ENCODE measurements around the gene GRM4. TPM values are rescaled to one million over a fixed set of nuclear protein-coding genes. Genes with fewer than 3 reads are reported as not detected.
A peak's percentile ranks its signal among the peaks of the same experiment; 100 is the strongest.

GRM4 gene
- total and polyA plus RNA-seq, 9 donors: under 0.01 to 0.37 (median 0.08) TPM; not detected in 2

GRCh38 chr6:34149452-34149810, 3.5 kb upstream of the GRM4 start:
- DNase-seq: peak in 1 of 5 donors; percentile 13

DNA sequence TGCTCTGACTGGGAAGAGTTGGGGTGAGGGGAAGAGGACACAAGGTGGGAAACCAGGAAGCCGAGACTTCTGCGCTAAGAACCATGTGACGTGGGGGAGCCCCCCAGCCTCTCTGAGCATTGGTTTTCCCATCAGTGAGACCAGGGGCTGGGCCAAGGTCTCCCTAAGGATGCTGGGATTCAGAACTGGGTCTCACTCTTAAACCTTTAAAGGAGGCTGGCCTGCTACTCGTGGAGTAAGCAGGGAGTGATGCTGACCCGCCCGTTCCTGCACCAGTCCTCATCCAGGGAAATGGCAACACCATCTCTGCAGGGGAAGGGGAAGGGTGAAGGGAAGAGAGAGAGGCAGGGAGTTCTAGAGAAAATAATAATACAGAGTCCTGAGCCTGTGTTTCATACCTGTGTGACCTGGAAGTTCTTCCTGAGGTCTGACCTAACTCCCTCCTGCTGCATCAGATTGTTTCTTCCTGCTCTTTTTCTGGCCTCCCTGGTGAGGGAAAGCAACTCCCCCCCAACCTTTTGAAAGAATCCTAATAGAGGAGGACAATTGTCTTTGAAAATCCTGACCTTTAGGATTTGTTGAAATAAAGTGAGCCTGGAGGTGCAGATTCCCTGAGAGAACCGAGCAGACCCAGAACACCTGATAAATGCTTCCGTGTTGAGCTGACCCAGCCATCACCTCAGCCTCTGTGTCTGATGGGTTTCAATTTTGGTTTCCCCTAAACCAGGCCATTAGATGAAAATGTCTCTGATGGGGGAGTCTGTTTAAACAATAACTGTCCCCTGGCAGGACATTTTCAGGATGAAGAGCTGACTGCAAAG, 3.0 kb upstream of the GRM4 start:
- no peak overlapping the region for H3K27ac ChIP-seq
- no peaks in the 10 kb centered on the region for H3K27me3 ChIP-seq
- H3K4me1 ChIP-seq (ENCODE audit: insufficient read depth): peaks cover 7% of the 10 kb centered on the region
- H3K36me3 ChIP-seq: no peaks in the 10 kb centered on the region
- WGBS, 3 donors: 65 to 73% (median 70%) methylated on average over 8 of the region's 8 CpGs
- DNase-seq: no peak
- no peak overlapping the region for H3K4me3 ChIP-seq
- TF ChIP-seq EP300 (IDR thresholded peaks at IDR 0.05) (no peak), POLR2A (IDR thresholded peaks at IDR 0.05) (no peak)
- TF ChIP-seq, protein P1, sequence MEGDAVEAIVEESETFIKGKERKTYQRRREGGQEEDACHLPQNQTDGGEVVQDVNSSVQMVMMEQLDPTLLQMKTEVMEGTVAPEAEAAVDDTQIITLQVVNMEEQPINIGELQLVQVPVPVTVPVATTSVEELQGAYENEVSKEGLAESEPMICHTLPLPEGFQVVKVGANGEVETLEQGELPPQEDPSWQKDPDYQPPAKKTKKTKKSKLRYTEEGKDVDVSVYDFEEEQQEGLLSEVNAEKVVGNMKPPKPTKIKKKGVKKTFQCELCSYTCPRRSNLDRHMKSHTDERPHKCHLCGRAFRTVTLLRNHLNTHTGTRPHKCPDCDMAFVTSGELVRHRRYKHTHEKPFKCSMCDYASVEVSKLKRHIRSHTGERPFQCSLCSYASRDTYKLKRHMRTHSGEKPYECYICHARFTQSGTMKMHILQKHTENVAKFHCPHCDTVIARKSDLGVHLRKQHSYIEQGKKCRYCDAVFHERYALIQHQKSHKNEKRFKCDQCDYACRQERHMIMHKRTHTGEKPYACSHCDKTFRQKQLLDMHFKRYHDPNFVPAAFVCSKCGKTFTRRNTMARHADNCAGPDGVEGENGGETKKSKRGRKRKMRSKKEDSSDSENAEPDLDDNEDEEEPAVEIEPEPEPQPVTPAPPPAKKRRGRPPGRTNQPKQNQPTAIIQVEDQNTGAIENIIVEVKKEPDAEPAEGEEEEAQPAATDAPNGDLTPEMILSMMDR (IDR thresholded peaks at IDR 0.05): no peak
- intact Hi-C loops (cut with DNase I): no loop called here
- no peaks in the 10 kb centered on the region for H3K9me3 ChIP-seq

More at GRCh38 chr6:34149452-34149810, 3.5 kb upstream of the GRM4 start:
- intact Hi-C loops (cut with DNase I): no loop called here
- H3K9me3 ChIP-seq: no peaks in the 10 kb centered on the region
- WGBS, 3 donors: 43 to 59% (median 55%) methylated on average over 5 of the region's 5 CpGs
- H3K4me3 ChIP-seq: no peak overlapping the region
- TF ChIP-seq POLR2A (IDR thresholded peaks at IDR 0.05): no peak
- TF ChIP-seq, protein P1 (IDR thresholded peaks at IDR 0.05): no peak
- no peak for TF ChIP-seq EP300 (IDR thresholded peaks at IDR 0.05)
- peaks cover 4% of the 10 kb centered on the region for H3K4me1 ChIP-seq (ENCODE audit: insufficient read depth)
- H3K27me3 ChIP-seq: no peaks in the 10 kb centered on the region
- no peaks in the 10 kb centered on the region for H3K36me3 ChIP-seq
- H3K27ac ChIP-seq: no peak overlapping the region

- DNase-seq: no peak
- no peaks in the 10 kb centered on the region for H3K9me3 ChIP-seq
- WGBS, 3 donors: 65 to 70% (median 66%) methylated on average over 13 of the region's 13 CpGs
- no peak overlapping the region for H3K27ac ChIP-seq
- no peaks in the 10 kb centered on the region for H3K36me3 ChIP-seq
- no peaks in the 10 kb centered on the region for H3K27me3 ChIP-seq
- TF ChIP-seq, protein P1 (IDR thresholded peaks at IDR 0.05): no peak
- TF ChIP-seq EP300 (IDR thresholded peaks at IDR 0.05): no peak
- no peak for TF ChIP-seq POLR2A (IDR thresholded peaks at IDR 0.05)
- H3K4me1 ChIP-seq (ENCODE audit: insufficient read depth): peaks cover 11% of the 10 kb centered on the region
- intact Hi-C loops (cut with DNase I): no loop called here
- no peak overlapping the region for H3K4me3 ChIP-seq
Observed at GRCh38 chr6:34147906-34148630, 2.2 kb upstream of the GRM4 start.

- WGBS, 3 donors: 64 to 75% (median 69%) methylated on average over 10 of the region's 10 CpGs
- intact Hi-C loops (cut with DNase I): no loop called here
- H3K27ac ChIP-seq: no peak overlapping the region
- no peak for TF ChIP-seq EP300 (IDR thresholded peaks at IDR 0.05)
- TF ChIP-seq, protein P1 (IDR thresholded peaks at IDR 0.05): no peak
- no peak for TF ChIP-seq POLR2A (IDR thresholded peaks at IDR 0.05)
- H3K4me3 ChIP-seq: no peak overlapping the region
- H3K4me1 ChIP-seq (ENCODE audit: insufficient read depth): peaks cover 11% of the 10 kb centered on the region
- no peak for DNase-seq
- H3K9me3 ChIP-seq: no peaks in the 10 kb centered on the region
- H3K36me3 ChIP-seq: no peaks in the 10 kb centered on the region
- H3K27me3 ChIP-seq: no peaks in the 10 kb centered on the region
Observed at GRCh38 chr6:34146801-34147592, 1.1 kb upstream of the GRM4 start.

All from ovary (tissue), 9 donors.